DOHH2 (cell line): Measurements from ENCODE around the gene GAPDHS.

Experiments
- EZH2phosphoT487 ChIP-seq: fragments of 200-600 bp; sonication (generic); IDR thresholded peaks from 2 replicates; pipeline ENCODE4 v1.6.1; 2017; ENCODE audit warnings: borderline replicate concordance, mild to moderate bottlenecking, antibody characterized with exemption, low read length, moderate library complexity, mixed read lengths
- TF ChIP-seq, protein P1 (sequence below): fragments of 200-600 bp; sonication (generic); IDR thresholded peaks from one replicate; pipeline ENCODE4 v1.5.1; 2014; ENCODE audit warnings: antibody characterized with exemption, mild to moderate bottlenecking, low read depth, low read length; ENCODE audit not compliant: poor library complexity, severe bottlenecking

DNA sequence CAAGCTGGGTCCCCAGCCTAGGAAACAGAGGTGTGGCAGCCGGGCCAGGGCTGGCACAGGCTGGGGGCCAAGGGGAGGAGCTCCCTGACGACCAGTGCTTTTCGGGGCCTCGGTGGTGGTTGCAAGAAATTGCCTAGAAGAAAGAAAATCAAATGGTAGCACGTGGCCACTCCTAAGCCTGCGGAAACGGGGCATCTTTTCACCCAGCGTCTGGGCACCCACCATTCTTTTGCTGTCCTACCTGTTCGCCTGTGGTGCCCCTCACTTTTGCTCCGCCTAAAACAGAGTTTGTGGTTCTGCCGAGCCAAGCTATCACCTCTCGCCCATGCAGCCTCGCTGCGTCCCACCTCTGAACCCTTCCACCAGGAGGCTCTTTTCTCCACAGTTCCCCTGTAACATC, 35.9 kb upstream of the GAPDHS start:
- TF ChIP-seq, protein P1, sequence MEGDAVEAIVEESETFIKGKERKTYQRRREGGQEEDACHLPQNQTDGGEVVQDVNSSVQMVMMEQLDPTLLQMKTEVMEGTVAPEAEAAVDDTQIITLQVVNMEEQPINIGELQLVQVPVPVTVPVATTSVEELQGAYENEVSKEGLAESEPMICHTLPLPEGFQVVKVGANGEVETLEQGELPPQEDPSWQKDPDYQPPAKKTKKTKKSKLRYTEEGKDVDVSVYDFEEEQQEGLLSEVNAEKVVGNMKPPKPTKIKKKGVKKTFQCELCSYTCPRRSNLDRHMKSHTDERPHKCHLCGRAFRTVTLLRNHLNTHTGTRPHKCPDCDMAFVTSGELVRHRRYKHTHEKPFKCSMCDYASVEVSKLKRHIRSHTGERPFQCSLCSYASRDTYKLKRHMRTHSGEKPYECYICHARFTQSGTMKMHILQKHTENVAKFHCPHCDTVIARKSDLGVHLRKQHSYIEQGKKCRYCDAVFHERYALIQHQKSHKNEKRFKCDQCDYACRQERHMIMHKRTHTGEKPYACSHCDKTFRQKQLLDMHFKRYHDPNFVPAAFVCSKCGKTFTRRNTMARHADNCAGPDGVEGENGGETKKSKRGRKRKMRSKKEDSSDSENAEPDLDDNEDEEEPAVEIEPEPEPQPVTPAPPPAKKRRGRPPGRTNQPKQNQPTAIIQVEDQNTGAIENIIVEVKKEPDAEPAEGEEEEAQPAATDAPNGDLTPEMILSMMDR, result no peak
- TF ChIP-seq EZH2phosphoT487, result no peak
